Breast epithelium (tissue), 4 donors: ENCODE data around the gene TNFSF13. TPM values are rescaled to one million over a fixed set of nuclear protein-coding genes. Genes with fewer than 3 reads are reported as not detected.

Experiments used
- DNase-seq, 2 donors: peaks; one replicate each; pipeline ENCODE4 v3.0.0-alpha.2; 2019; ENCODE audit warnings: low spot score in 2 of 2
- H3K27ac ChIP-seq, 2 donors: fragments of 200-600 bp; sonication (generic) in 1 of 2; one replicate each; pipeline ENCODE4 v1.5.1; 2016 to 2019; ENCODE audit warnings: mild to moderate bottlenecking in 1 of 2
- H3K27me3 ChIP-seq, 2 donors: fragments of 200-600 bp; sonication (generic) in 1 of 2; one replicate each; pipeline versions ENCODE4 v1.5.1 to v1.6.0; 2017 to 2019; ENCODE audit warnings: control low read depth in 1 of 2, mild to moderate bottlenecking in 1 of 2
- H3K36me3 ChIP-seq: fragments of 200-600 bp; one replicate; pipeline ENCODE4 v1.5.1; 2019
- H3K4me1 ChIP-seq, 2 donors: fragments of 200-600 bp; sonication (generic); one replicate each; pipeline ENCODE4 v1.5.1; 2016 to 2019; ENCODE audit warnings: control low read depth in 1 of 2
- H3K4me3 ChIP-seq, 3 donors: fragments of 200-600 bp; sonication (generic); 1 replicate in 2 of 3; 2 replicates in 1 of 3; pipeline ENCODE4 v1.5.1; 2016 to 2019; ENCODE audit warnings: mild to moderate bottlenecking in 3 of 3, moderate library complexity in 2 of 3
- H3K9me3 ChIP-seq, 2 donors: fragments of 200-600 bp; sonication (generic) in 1 of 2; one replicate each; pipeline ENCODE4 v1.5.1; 2016 to 2019; ENCODE audit warnings: control low read depth in 1 of 2
- POLR2A ChIP-seq: fragments of 450-650 bp; IDR thresholded peaks from one replicate; pipeline ENCODE4 v1.6.1; 2016; ENCODE audit warnings: antibody characterized with exemption, mild to moderate bottlenecking, moderate library complexity
- POLR2AphosphoS5 ChIP-seq, 3 donors: sonication (generic); formaldehyde crosslinking; IDR thresholded peaks; one replicate each; pipeline ENCODE4 v1.6.1; 2017; ENCODE audit warnings: antibody characterized with exemption in 3 of 3
- intact Hi-C: fragments of 100-400 bp; cut with DNase I; formaldehyde crosslinking; loops from one replicate; pipeline ENCODE4 v1.15.1; 2023; ENCODE audit warnings: low total_unique reads
- total RNA-seq, 3 donors: library from RNA; depleted of rRNA; stranded (reverse); fragments of >200 nt; gene quantifications; one replicate each; pipeline ENCODE4 v1.1.0, GENCODE V29; 2016
- TF ChIP-seq, protein P1 (sequence below), 3 donors: fragments of 450-650 bp; IDR thresholded peaks; one replicate each; pipeline ENCODE4 v1.5.1; 2016 to 2017; ENCODE audit warnings: antibody characterized with exemption in 3 of 3, mild to moderate bottlenecking in 3 of 3, moderate library complexity in 3 of 3

TNFSF13 gene
- total RNA-seq, 3 donors from 2014 or later, result 25.2 to 36.7 (median 33.6) TPM

DNA sequence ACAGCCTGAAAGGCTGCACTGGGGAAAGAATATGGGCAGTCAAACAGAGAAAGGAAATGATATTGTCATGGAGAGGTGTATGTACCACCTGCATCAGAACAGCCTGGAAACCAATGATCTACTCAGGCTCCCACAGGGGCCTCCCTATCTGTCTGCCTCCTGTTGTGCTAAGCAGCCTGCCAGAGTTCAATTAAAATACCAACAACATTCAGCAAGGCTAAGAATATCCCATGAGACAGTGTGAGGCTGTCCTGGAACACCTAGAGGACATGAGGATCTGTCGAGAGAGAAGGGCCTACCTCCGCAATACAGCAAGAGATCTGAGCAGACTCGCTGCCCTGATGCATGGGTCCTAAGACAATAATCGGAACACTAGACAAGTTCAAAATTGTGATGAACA is 47.7 kb downstream of the TNFSF13 start:
- intact Hi-C loops, result no loop called here
- Histone ChIP-seq H3K36me3 (no peaks in the 10 kb centered on the region), H3K4me1 (no peaks in the 10 kb centered on the region), H3K27ac (no peak overlapping the region), H3K27me3 (no peaks in the 10 kb centered on the region), H3K9me3 (no peaks in the 10 kb centered on the region), H3K4me3 (no peak overlapping the region)
- DNase-seq, result no peak
- TF ChIP-seq POLR2AphosphoS5 (IDR thresholded peaks at IDR 0.05) (no peak), POLR2A (no peak)
- TF ChIP-seq, protein P1, sequence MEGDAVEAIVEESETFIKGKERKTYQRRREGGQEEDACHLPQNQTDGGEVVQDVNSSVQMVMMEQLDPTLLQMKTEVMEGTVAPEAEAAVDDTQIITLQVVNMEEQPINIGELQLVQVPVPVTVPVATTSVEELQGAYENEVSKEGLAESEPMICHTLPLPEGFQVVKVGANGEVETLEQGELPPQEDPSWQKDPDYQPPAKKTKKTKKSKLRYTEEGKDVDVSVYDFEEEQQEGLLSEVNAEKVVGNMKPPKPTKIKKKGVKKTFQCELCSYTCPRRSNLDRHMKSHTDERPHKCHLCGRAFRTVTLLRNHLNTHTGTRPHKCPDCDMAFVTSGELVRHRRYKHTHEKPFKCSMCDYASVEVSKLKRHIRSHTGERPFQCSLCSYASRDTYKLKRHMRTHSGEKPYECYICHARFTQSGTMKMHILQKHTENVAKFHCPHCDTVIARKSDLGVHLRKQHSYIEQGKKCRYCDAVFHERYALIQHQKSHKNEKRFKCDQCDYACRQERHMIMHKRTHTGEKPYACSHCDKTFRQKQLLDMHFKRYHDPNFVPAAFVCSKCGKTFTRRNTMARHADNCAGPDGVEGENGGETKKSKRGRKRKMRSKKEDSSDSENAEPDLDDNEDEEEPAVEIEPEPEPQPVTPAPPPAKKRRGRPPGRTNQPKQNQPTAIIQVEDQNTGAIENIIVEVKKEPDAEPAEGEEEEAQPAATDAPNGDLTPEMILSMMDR (IDR thresholded peaks at IDR 0.05), result no peak

DNA sequence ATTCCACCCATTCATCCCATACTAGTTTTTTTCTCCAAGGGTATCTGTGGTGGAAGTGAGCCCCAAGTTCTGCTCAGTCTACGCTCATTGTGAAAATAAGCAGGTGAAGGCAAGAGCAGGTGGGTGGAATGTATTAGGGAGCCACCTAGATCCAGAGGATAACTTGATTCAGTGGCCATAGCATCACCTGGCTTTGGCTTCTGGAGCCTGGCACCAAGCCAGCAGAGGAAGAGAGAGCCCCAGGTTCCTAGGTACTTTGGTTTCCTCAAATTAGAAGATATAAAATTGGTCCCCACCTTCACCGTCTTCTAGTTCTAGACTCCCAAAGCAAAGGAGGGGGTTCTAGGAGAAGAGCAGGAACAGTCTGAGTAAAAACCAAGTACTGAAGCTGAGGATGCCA is 52.1 kb downstream of the TNFSF13 start:
- intact Hi-C loops, result no loop called here
- no peak for DNase-seq
- Histone ChIP-seq H3K27ac (no peak overlapping the region), H3K9me3 (no peaks in the 10 kb centered on the region), H3K4me3 (no peak overlapping the region), H3K36me3 (no peaks in the 10 kb centered on the region), H3K27me3 (no peaks in the 10 kb centered on the region), H3K4me1 (peaks cover 0 to 21% of the 10 kb centered on the region in 2 donors)
- no peak for TF ChIP-seq POLR2AphosphoS5 (IDR thresholded peaks at IDR 0.05)
- TF ChIP-seq, protein P1 (IDR thresholded peaks at IDR 0.05), result no peak

Other genes with a start within 250 kb of the TNFSF13 start
- gene GPS2, start 243.4 kb upstream of the TNFSF13 start, total RNA-seq, result 100 to 1,000 TPM in 1 of 3 donors, 10 to 100 TPM in 2; 77.3 to 109 (median 84.2) TPM
- gene NEURL4, start 229.4 kb upstream of the TNFSF13 start, total RNA-seq, result 10 to 100 TPM; 15.0 to 22.9 (median 17.4) TPM
- 1 to 10 TPM; 3.4 to 6.6 (median 5.2) TPM for gene ACAP1, start 222.2 kb upstream of the TNFSF13 start, total RNA-seq
- 10 to 100 TPM in 2 of 3 donors, 1 to 10 TPM in 1; 9.1 to 11.5 (median 11.0) TPM for gene KCTD11, start 206.6 kb upstream of the TNFSF13 start, total RNA-seq
- gene TMEM95, start 203.6 kb upstream of the TNFSF13 start, total RNA-seq, result not detected
- gene TNK1, start 177.7 kb upstream of the TNFSF13 start, total RNA-seq, result 10 to 100 TPM in 2 of 3 donors, 1 to 10 TPM in 1; 1.1 to 22.1 (median 14.4) TPM
- 10 to 100 TPM; 16.0 to 24.3 (median 19.0) TPM for gene PLSCR3, start 164.2 kb upstream of the TNFSF13 start, total RNA-seq
- 100 to 1,000 TPM in 1 of 3 donors, 10 to 100 TPM in 2; 77.6 to 113 (median 92.3) TPM for gene TMEM256, start 154.7 kb upstream of the TNFSF13 start, total RNA-seq
- gene NLGN2, start 150.9 kb upstream of the TNFSF13 start, total RNA-seq, result 10 to 100 TPM in 1 of 3 donors, 1 to 10 TPM in 2; 6.7 to 13.1 (median 8.3) TPM
- not detected for gene SPEM1, start 138.4 kb upstream of the TNFSF13 start, total RNA-seq
- not detected for gene SPEM2, start 133.1 kb upstream of the TNFSF13 start, total RNA-seq
- gene SPEM3, start 129.9 kb upstream of the TNFSF13 start, total RNA-seq, result not detected
- 10 to 100 TPM in 1 of 3 donors, 1 to 10 TPM in 2; 3.5 to 18.1 (median 9.5) TPM for gene TMEM102, start 123.3 kb upstream of the TNFSF13 start, total RNA-seq
- gene FGF11, start 119.2 kb upstream of the TNFSF13 start, total RNA-seq, result 1 to 10 TPM; 2.1 to 2.9 (median 2.9) TPM
- 10 to 100 TPM in 2 of 3 donors, 1 to 10 TPM in 1; 8.5 to 11.8 (median 11.7) TPM for gene CHRNB1, start 113.7 kb upstream of the TNFSF13 start, total RNA-seq
- 10 to 100 TPM; 34.4 to 46.9 (median 45.7) TPM for gene ZBTB4, start 79.1 kb upstream of the TNFSF13 start, total RNA-seq
- not detected for gene SLC35G6, start 77.3 kb upstream of the TNFSF13 start, total RNA-seq
- gene POLR2A, start 74.4 kb upstream of the TNFSF13 start, total RNA-seq, result 100 to 1,000 TPM in 1 of 3 donors, 10 to 100 TPM in 2; 64.2 to 174 (median 88.7) TPM
- gene TNFSF12, start 9.7 kb upstream of the TNFSF13 start, total RNA-seq, result 10 to 100 TPM; 39.3 to 65.3 (median 41.1) TPM
- 10 to 100 TPM; 59.5 to 65.2 (median 62.3) TPM for gene SENP3, start 3.2 kb downstream of the TNFSF13 start, total RNA-seq
- 100 to 1,000 TPM in 1 of 3 donors, 10 to 100 TPM in 2; 49.8 to 220 (median 70.5) TPM for gene CD68, start 20.9 kb downstream of the TNFSF13 start, total RNA-seq
- gene MPDU1, start 25.1 kb downstream of the TNFSF13 start, total RNA-seq, result 100 to 1,000 TPM in 1 of 3 donors, 10 to 100 TPM in 2; 66.6 to 140 (median 74.4) TPM
- 1 to 10 TPM; 1.3 to 4.1 (median 1.6) TPM for gene SOX15, start 31.3 kb downstream of the TNFSF13 start, total RNA-seq
- 10 to 100 TPM; 22.8 to 33.9 (median 25.6) TPM for gene FXR2, start 56.1 kb downstream of the TNFSF13 start, total RNA-seq
- gene SAT2, start 69.1 kb downstream of the TNFSF13 start, total RNA-seq, result 10 to 100 TPM; 52.5 to 78.4 (median 62.9) TPM
- under 1 TPM in 1 of 3 donors, not detected in 2; 0.16 TPM for gene SHBG, start 71.4 kb downstream of the TNFSF13 start, total RNA-seq
- gene ATP1B2, start 92.2 kb downstream of the TNFSF13 start, total RNA-seq, result 1 to 10 TPM in 1 of 3 donors, under 1 TPM in 2; 0.16 to 1.2 (median 0.98) TPM
- gene TP53, start 128.7 kb downstream of the TNFSF13 start, total RNA-seq, result 10 to 100 TPM; 23.9 to 31.9 (median 24.2) TPM
- 1 to 10 TPM; 3.6 to 5.4 (median 4.2) TPM for gene WRAP53, start 129.7 kb downstream of the TNFSF13 start, total RNA-seq
- gene EFNB3, start 146.5 kb downstream of the TNFSF13 start, total RNA-seq, result 1 to 10 TPM in 2 of 3 donors, under 1 TPM in 1; 0.48 to 5.7 (median 3.3) TPM
- gene DNAH2, start 159.0 kb downstream of the TNFSF13 start, total RNA-seq, result 1 to 10 TPM in 1 of 3 donors, under 1 TPM in 2; 0.16 to 1.5 (median 0.98) TPM